Heart right ventricle (tissue), 16 donors: Measurements from ENCODE around the gene COX4I1. TPM values are rescaled to one million over a fixed set of nuclear protein-coding genes. Genes with fewer than 3 reads are reported as not detected.

Experiments used
- ATAC-seq, 8 donors: fragments of 200-7000 bp; cut with Tn5 transposase; one replicate each; pipeline ENCODE4 v1.9.1; 2020; ENCODE audit warnings: mild to moderate bottlenecking in 8 of 8, moderate library complexity in 8 of 8, moderate number of reproducible peaks in 1 of 8
- DNase-seq, 2 donors: peaks; one replicate each; pipeline ENCODE4 v3.0.0-alpha.2; 2020
- H3K27ac ChIP-seq, 10 donors: fragments of 200-600 bp; sonication (generic) in 2 of 10; one replicate each; pipeline versions ENCODE4 v1.5.0 to v1.8.0; 2020 to 2022; ENCODE audit warnings: mild to moderate bottlenecking in 3 of 10
- H3K27me3 ChIP-seq, 7 donors: fragments of 200-600 bp; one replicate each; pipeline ENCODE4 v1.8.0; 2021 to 2022; ENCODE audit warnings: mild to moderate bottlenecking in 2 of 7
- H3K36me3 ChIP-seq, 9 donors: fragments of 200-600 bp; sonication (generic) in 1 of 9; one replicate each; pipeline versions ENCODE4 v1.5.0 to v1.8.0; 2020 to 2022; ENCODE audit warnings: mild to moderate bottlenecking in 2 of 9
- H3K4me1 ChIP-seq, 9 donors: fragments of 200-600 bp; sonication (generic) in 1 of 9; one replicate each; pipeline versions ENCODE4 v1.5.0 to v1.8.0; 2020 to 2022; ENCODE audit warnings: mild to moderate bottlenecking in 4 of 9
- H3K4me3 ChIP-seq, 10 donors: fragments of 200-600 bp; sonication (generic) in 2 of 10; one replicate each; pipeline versions ENCODE4 v1.5.0 to v1.8.0; 2020 to 2022; ENCODE audit warnings: mild to moderate bottlenecking in 7 of 10, moderate library complexity in 2 of 10
- H3K9me3 ChIP-seq, 11 donors: fragments of 200-600 bp in 10 of 11; sonication (generic) in 2 of 11; one replicate each; pipeline versions ENCODE4 v1.5.0 to v1.8.0; 2013 to 2022; ENCODE audit warnings: mild to moderate bottlenecking in 2 of 11, control low read depth in 1 of 11, moderate library complexity in 1 of 11
- CTCF ChIP-seq, 9 donors: fragments of 200-600 bp; sonication (generic) in 2 of 9; IDR thresholded peaks; one replicate each; pipeline versions ENCODE4 v1.5.0 to v1.8.0; 2021 to 2022; ENCODE audit warnings: antibody characterized with exemption in 9 of 9, mild to moderate bottlenecking in 5 of 9, moderate library complexity in 1 of 9
- WGBS, 2 donors: extraction: QIAGEN DNeasy Blood & Tissue Kit; methylation state at CpG; one replicate each; pipeline ENCODE4 v1.1.7; 2013; ENCODE audit warnings: inconsistent platforms in 1 of 2; 5-methylcytosine and 5-hydroxymethylcytosine counted together
- intact Hi-C, 10 donors: fragments of 100-400 bp; cut with DNase I; formaldehyde crosslinking; loops; one replicate each; pipeline versions ENCODE4 v1.11.1 to v1.14.2; 2022
- polyA plus RNA-seq, 2 donors: library from polyadenylated mRNA; stranded (reverse); fragments of 200-250 nt; gene quantifications; one replicate each; pipeline ENCODE4 v1.2.3, GENCODE V29; 2013
- total RNA-seq, 10 donors: library from RNA; stranded (reverse); fragmentation: NEBNext Ultra II Directional in 3 of 10; extraction: Animal tissue kit (Norgen Biotek cat#: 25700) in 3 of 10; gene quantifications; one replicate each; pipeline versions ENCODE4 v1.2.1 to v1.2.4, GENCODE V29; 2021 to 2023
- donor health status: Arrhythmogenic right ventricular cardiomyopathy.
- donor health status: ischemic (EF 13 %, LVEDD 7.1; RV severe dilation, severe dysfunction).
- donor health status: healthy with polysubstance abuse.
- donor health status: DM: no; HTN: yes; CAD: no.
- donor health status: DM: no; HTN: no; CAD: no.
- donor health status: ischemic (EF 25% LVEDD 6.9; RV normal size, moderate dysfunction).
- donor health status: ischemic (EF 25% LVEDD 5.7; RV mildly dilated, moderate dysfunction).
- donor health status: healthy.
- donor health status: DM: yes; HTN: yes; CAD: no.
- donor health status: Ischemic cardiomyopathy.
- donor health status: ischemic (EF 35%, LVEDD 5.7; RV mildly dilated, moderate dysfunction).
- donor health status: nonischemic (EF 11% LVEDD 7.7; RV severe dilation, severe dysfunction).
- donor health status: DM: yes; HTN: yes; CAD: no.
- donor health status: PGD.
- donor health status: ischemic (EF 29% LVEDD 5.4; RV normal size, mild dysfunction).
- donor health status: nonischemic (EF 23%, LVEDD 6.1; RV moderate dilation, normal function).

Gene COX4I1
- total and polyA plus RNA-seq, 12 donors, result 1,221 to 4,942 (median 1,955) TPM

GRCh38 chr16:85850344-85850880 lies 50.9 kb downstream of the COX4I1 start:
- peaks cover 0 to 42% (median 0%) of the 10 kb centered on the region in 9 donors for H3K4me1 ChIP-seq
- DNase-seq (no peak), ATAC-seq (no peak)
- H3K4me3 ChIP-seq, result no peak overlapping the region
- H3K27ac ChIP-seq, result no peak overlapping the region
- H3K36me3 ChIP-seq, result no peaks in the 10 kb centered on the region
- 57 to 59% methylated on average over 5 of the region's 5 CpGs for WGBS, 2 donors
- H3K27me3 ChIP-seq, result peaks cover 0 to 56% (median 30%) of the 10 kb centered on the region in 7 donors
- H3K9me3 ChIP-seq, result peaks cover 0 to 4% (median 0%) of the 10 kb centered on the region in 11 donors
- no peak for TF ChIP-seq CTCF (IDR thresholded peaks at IDR 0.05)
- intact Hi-C loops, result no loop called here

- DNase-seq (no peak), ATAC-seq (no peak)
- Histone ChIP-seq H3K36me3 (no peaks in the 10 kb centered on the region), H3K4me3 (no peak overlapping the region), H3K27me3 (peaks cover 0 to 50% (median 31%) of the 10 kb centered on the region in 7 donors), H3K27ac (no peak overlapping the region), H3K4me1 (peaks cover 0 to 47% (median 0%) of the 10 kb centered on the region in 9 donors), H3K9me3 (peaks cover 0 to 4% (median 0%) of the 10 kb centered on the region in 11 donors)
- intact Hi-C loops, result no loop called here
- WGBS, 2 donors, result 72 to 73% methylated on average over 15 of the region's 15 CpGs
- TF ChIP-seq CTCF (IDR thresholded peaks at IDR 0.05), result no peak
These were observed 51.7 kb downstream of the COX4I1 start for GRCh38 chr16:85851034-85851785.

GRCh38 chr16:85853547-85854545 lies 54.4 kb downstream of the COX4I1 start:
- no peak for DNase-seq
- 71 to 77% methylated on average over 16 of the region's 16 CpGs for WGBS, 2 donors
- Histone ChIP-seq H3K4me1 (peaks cover 0 to 47% (median 0%) of the 10 kb centered on the region in 9 donors), H3K9me3 (peaks cover 0 to 4% (median 0%) of the 10 kb centered on the region in 11 donors), H3K27ac (peak overlapping the region in 2 of 10 donors; percentile 15 to 46), H3K4me3 (no peak overlapping the region), H3K27me3 (peaks cover 0 to 40% (median 27%) of the 10 kb centered on the region in 7 donors), H3K36me3 (no peaks in the 10 kb centered on the region)
- no peak for TF ChIP-seq CTCF (IDR thresholded peaks at IDR 0.05)
- intact Hi-C loops, result no loop called here
- ATAC-seq, result peak in 3 of 8 donors; percentile 28 to 44 (median 38)

- 96 to 98% methylated on average over 1 of the region's 1 CpG for WGBS, 2 donors
- no peak for ATAC-seq
- TF ChIP-seq CTCF (IDR thresholded peaks at IDR 0.05), result no peak
- intact Hi-C loops, result no loop called here
- no peaks in the 10 kb centered on the region for H3K36me3 ChIP-seq
- peaks cover 0 to 4% (median 0%) of the 10 kb centered on the region in 11 donors for H3K9me3 ChIP-seq
- peaks cover 0 to 39% (median 33%) of the 10 kb centered on the region in 7 donors for H3K27me3 ChIP-seq
- H3K4me3 ChIP-seq, result no peak overlapping the region
- H3K4me1 ChIP-seq, result peaks cover 0 to 56% (median 0%) of the 10 kb centered on the region in 9 donors
- peak overlapping the region in 1 of 10 donors; percentile 46 for H3K27ac ChIP-seq
- no peak for DNase-seq
These were observed 55.4 kb downstream of the COX4I1 start for GRCh38 chr16:85854935-85855334.
